H1 (cell line): ENCODE measurements around the gene NELFCD. TPM values are rescaled to one million over a fixed set of nuclear protein-coding genes. Genes with fewer than 3 reads are reported as not detected.

Source experiments
- CTCF ChIA-PET: fragments of 300-600 bp; sonication (Branson Sonifier 250); formaldehyde crosslinking; loops from one replicate; lab custom pipeline; 2021; ENCODE audit not compliant: partially characterized antibody; lab: Charles Lee
- POLR2A ChIA-PET: fragments of 300-600 bp; sonication (Branson Sonifier 250); formaldehyde crosslinking; loops from one replicate; lab custom pipeline; 2021; ENCODE audit warnings: inconsistent platforms; ENCODE audit not compliant: partially characterized antibody; lab: Charles Lee
- DNase-seq, 2 experiments: peaks; one replicate each; pipeline versions ENCODE4 v3.0.0 to v3.0.0-alpha.2; 2010 to 2022; ENCODE audit warnings: low spot score in 2 of 2, low read depth in 1 of 2, mixed read lengths in 1 of 2
- FAIRE-seq: peaks from 2 replicates; lab custom pipeline; 2011; peaks lifted over from hg19 to GRCh38; lab: Jason Lieb, UNC
- H2AFZ ChIP-seq: 2 replicates; pipeline ENCODE4 v1.8.1; 2012; ENCODE audit warnings: low read length, inconsistent platforms
- H2AK5ac ChIP-seq: 2 replicates; pipeline ENCODE4 v1.6.1; 2013; ENCODE audit warnings: low read depth, low read length
- H2BK120ac ChIP-seq: replicated peaks from 2 replicates; pipeline ENCODE3; 2013; ENCODE audit warnings: low read depth, low read length, inconsistent platforms
- H2BK12ac ChIP-seq: 2 replicates; pipeline ENCODE4 v1.6.1; 2013; ENCODE audit warnings: low read depth, low read length
- H2BK15ac ChIP-seq: 2 replicates; pipeline ENCODE4 v1.6.1; 2013; ENCODE audit warnings: low read length
- H2BK20ac ChIP-seq: 2 replicates; pipeline ENCODE4 v1.6.1; 2013; ENCODE audit warnings: low read length
- H2BK5ac ChIP-seq: 2 replicates; pipeline ENCODE4 v1.6.1; 2013; ENCODE audit warnings: low read depth, low read length
- H3K14ac ChIP-seq: 2 replicates; pipeline ENCODE4 v1.6.1; 2013; ENCODE audit warnings: inconsistent platforms; ENCODE audit not compliant: insufficient read length
- H3K18ac ChIP-seq: 2 replicates; pipeline ENCODE4 v1.6.1; 2013; ENCODE audit warnings: low read length; ENCODE audit errors: extremely low read depth
- H3K23ac ChIP-seq: 2 replicates; pipeline ENCODE4 v1.6.1; 2013; ENCODE audit warnings: inconsistent platforms; ENCODE audit not compliant: insufficient read length
- H3K23me2 ChIP-seq: 2 replicates; pipeline ENCODE4 v1.6.1; 2013; ENCODE audit warnings: low read depth, low read length
- H3K27ac ChIP-seq: 2 replicates; pipeline ENCODE4 v1.6.1; 2011; ENCODE audit warnings: low read depth, low read length, inconsistent platforms
- H3K27me3 ChIP-seq, 4 experiments: replicated peaks in 1 of 4; 1 replicate in 1 of 4; 2 replicates in 3 of 4; pipeline versions ENCODE4 v1.6.1 to v1.8.1; 2011 to 2013; ENCODE audit warnings: low read length in 3 of 4, mild to moderate bottlenecking in 3 of 4, inconsistent platforms in 2 of 4, mixed read lengths in 2 of 4, moderate library complexity in 1 of 4; ENCODE audit not compliant: control insufficient read depth in 3 of 4, insufficient read depth in 3 of 4; ENCODE audit errors: extremely low read depth in 1 of 4
- H3K36me3 ChIP-seq, 4 experiments: 2 replicates each; pipeline versions ENCODE4 v1.6.1 to v1.8.1; 2011 to 2013; ENCODE audit warnings: mild to moderate bottlenecking in 4 of 4, low read length in 3 of 4, moderate library complexity in 2 of 4, control low read depth in 1 of 4, inconsistent platforms in 1 of 4; ENCODE audit not compliant: insufficient read depth in 4 of 4, control insufficient read depth in 2 of 4
- H3K4ac ChIP-seq: replicated peaks from 2 replicates; pipeline ENCODE3; 2013; ENCODE audit warnings: low read length, low read depth, mixed read lengths, inconsistent platforms; ENCODE audit not compliant: insufficient read length
- H3K4me1 ChIP-seq, 4 experiments: replicated peaks in 1 of 4; 1 replicate in 1 of 4; 2 replicates in 3 of 4; pipeline versions ENCODE4 v1.6.1 to v1.8.1; 2011 to 2013; ENCODE audit warnings: low read length in 3 of 4, inconsistent platforms in 2 of 4, mixed read lengths in 1 of 4; ENCODE audit not compliant: insufficient read depth in 4 of 4, control insufficient read depth in 3 of 4
- H3K4me2 ChIP-seq, 2 experiments: 2 replicates each; pipeline versions ENCODE4 v1.6.1 to v1.8.1; 2011 to 2013; ENCODE audit warnings: low read depth in 2 of 2, low read length in 2 of 2, control low read depth in 1 of 2, inconsistent platforms in 1 of 2, mild to moderate bottlenecking in 1 of 2; ENCODE audit not compliant: insufficient read depth in 1 of 2
- H3K4me3 ChIP-seq, 4 experiments: fragments of 200-600, 300-600 bp in 1 of 4; sonication (generic), shearing (Covaris generic), sonication (Bioruptor Twin) in 1 of 4; 2 replicates each; pipeline versions ENCODE4 v1.5.1 to v1.8.1; 2011 to 2016; ENCODE audit warnings: low read length in 4 of 4, low read depth in 3 of 4, control low read depth in 2 of 4, inconsistent platforms in 2 of 4, mild to moderate bottlenecking in 2 of 4, mixed read lengths in 1 of 4, moderate library complexity in 1 of 4; ENCODE audit not compliant: insufficient read depth in 2 of 4; ENCODE audit errors: extremely low read depth in 1 of 4
- H3K56ac ChIP-seq: replicated peaks from 2 replicates; pipeline ENCODE3; 2013; ENCODE audit warnings: low read depth, mild to moderate bottlenecking, mixed read lengths, low read length, inconsistent platforms; ENCODE audit not compliant: insufficient read length
- H3K79me1 ChIP-seq: 2 replicates; pipeline ENCODE4 v1.6.1; 2013; ENCODE audit warnings: low read depth, low read length, control low read depth
- H3K79me2 ChIP-seq, 2 experiments: 2 replicates each; pipeline versions ENCODE4 v1.6.1 to v1.8.1; 2012 to 2013; ENCODE audit warnings: low read length in 2 of 2, mild to moderate bottlenecking in 2 of 2, inconsistent platforms in 1 of 2; ENCODE audit not compliant: insufficient read depth in 2 of 2, control insufficient read depth in 1 of 2
- H3K9ac ChIP-seq, 4 experiments: replicated peaks in 1 of 4; 1 replicate in 1 of 4; 2 replicates in 3 of 4; pipeline versions ENCODE4 v1.6.1 to v1.8.1; 2011 to 2013; ENCODE audit warnings: low read depth in 3 of 4, low read length in 3 of 4, control low read depth in 2 of 4, mild to moderate bottlenecking in 2 of 4, moderate library complexity in 2 of 4, inconsistent platforms in 1 of 4; ENCODE audit errors: extremely low read depth in 1 of 4
- H3K9me3 ChIP-seq, 2 experiments: 2 replicates each; pipeline versions ENCODE4 v1.6.1 to v1.8.1; 2012 to 2013; ENCODE audit warnings: mild to moderate bottlenecking in 2 of 2, moderate library complexity in 2 of 2, control low read depth in 1 of 2, inconsistent platforms in 1 of 2, low read depth in 1 of 2, low read length in 1 of 2, mixed read lengths in 1 of 2; ENCODE audit not compliant: insufficient read depth in 2 of 2
- H4K20me1 ChIP-seq, 2 experiments: replicated peaks in 1 of 2; 2 replicates each; pipeline versions ENCODE3 to v1.8.1; 2011 to 2013; ENCODE audit warnings: inconsistent platforms in 2 of 2, low read length in 2 of 2, mild to moderate bottlenecking in 1 of 2; ENCODE audit not compliant: insufficient read depth in 2 of 2, control insufficient read depth in 1 of 2
- H4K5ac ChIP-seq: 2 replicates; pipeline ENCODE4 v1.6.1; 2013; ENCODE audit warnings: low read length, low read depth, mixed read lengths, inconsistent platforms; ENCODE audit not compliant: insufficient read length
- H4K8ac ChIP-seq: 2 replicates; pipeline ENCODE4 v1.8.0; 2013; ENCODE audit warnings: mild to moderate bottlenecking, moderate library complexity, low read length, inconsistent platforms; ENCODE audit not compliant: insufficient read depth; ENCODE audit errors: extremely low read depth
- H4K91ac ChIP-seq: replicated peaks from 2 replicates; pipeline ENCODE3; 2013; ENCODE audit warnings: low read length, mixed read lengths, inconsistent platforms; ENCODE audit not compliant: insufficient read length
- GTF2F1 ChIP-seq: IDR thresholded peaks from 2 replicates; pipeline ENCODE4 v1.6.1; 2012; ENCODE audit warnings: low read depth, low read length, improper control_type of control experiment, borderline replicate concordance
- WGBS, 2 experiments: shearing (Covaris generic) in 1 of 2; methylation state at CpG; one replicate each; pipeline versions ENCODE4 v1.1.6 to v1.1.7; 2013 to 2015; ENCODE audit warnings: low lambda C conversion rate in 2 of 2, mixed read lengths in 2 of 2, inconsistent platforms in 1 of 2, low coverage in 1 of 2, missing lambda C conversion rate in 1 of 2; ENCODE audit not compliant: insufficient replicate concordance in 2 of 2, insufficient coverage in 1 of 2, insufficient read length in 1 of 2; ENCODE audit errors: extremely low coverage in 1 of 2, missing lambda C conversion rate in 1 of 2; 5-methylcytosine and 5-hydroxymethylcytosine counted together
- polyA plus RNA-seq, 7 experiments: library from polyadenylated mRNA; depleted of rRNA in 3 of 7; stranded (reverse) in 5 of 7; unstranded in 2 of 7; fragments of >200 nt in 5 of 7; fragments of 200-250 nt in 2 of 7; gene quantifications; 1 replicate in 5 of 7; 2 replicates in 1 of 7; 4 replicates in 1 of 7; pipeline versions ENCODE4 v1.2.1 to v1.2.3, GENCODE V29; 2011 to 2013; ENCODE audit warnings: missing spikeins in 2 of 7, mixed read lengths in 2 of 7
- total RNA-seq: library from RNA; stranded (reverse); fragmentation: NEBNext Ultra II Directional; extraction: Animal tissue kit (Norgen Biotek cat#: 25700); gene quantifications from 2 replicates; pipeline ENCODE4 v1.2.1, GENCODE V29; 2021

The NELFCD gene
- total and polyA plus RNA-seq, 2 of the 8 experiments (the other 6 are each of a cell fraction or from before 2014, with no cell fraction given) = 35.5 to 59.6 TPM

DNA sequence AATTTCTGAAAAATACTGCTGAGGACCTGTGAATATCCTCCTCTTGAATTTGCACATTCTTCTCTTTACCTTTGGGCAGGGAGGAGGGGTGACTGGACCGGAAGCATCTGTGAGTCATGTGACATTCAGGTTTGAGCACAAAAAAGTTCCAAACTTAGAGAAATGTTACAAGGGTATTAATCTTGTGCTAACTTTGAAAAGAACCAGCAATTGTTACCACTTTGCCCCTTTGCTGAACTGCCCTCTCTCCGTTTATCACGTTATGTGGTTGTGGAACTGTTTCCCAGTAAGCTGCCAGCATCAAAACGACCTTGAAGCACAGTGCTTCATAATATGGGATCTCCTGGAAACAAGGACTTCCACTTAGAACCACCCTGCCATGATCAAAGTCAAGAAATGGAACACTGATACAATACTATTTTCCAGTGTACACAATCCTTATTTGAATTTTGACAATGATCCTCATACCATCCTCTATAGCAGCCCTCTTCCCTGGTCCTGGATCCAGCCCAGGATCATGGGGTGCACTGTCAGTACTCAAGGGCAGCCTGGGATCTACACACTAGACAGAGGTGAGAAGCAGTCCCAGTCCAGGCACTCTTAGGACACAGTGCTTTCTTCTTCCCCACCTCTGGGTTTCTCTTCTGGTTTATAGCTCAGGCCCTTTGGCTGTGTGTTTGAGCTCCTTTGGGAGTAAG is 35.9 kb downstream of the NELFCD start:
- POLR2A ChIA-PET = interaction anchor here (1.0 to 1.7 kb wide), 2 partner anchors 15 to 36 kb away, joined by 3 to 7 read pairs; partner anchors contain the start of genes ATP5F1E and NELFCD
- Histone ChIP-seq H2BK120ac (no peak overlapping the region), H3K9me3 (no peaks in the 10 kb centered on the region), H3K9ac (no peak overlapping the region), H2AK5ac (no peak overlapping the region), H3K23ac (no peak overlapping the region), H3K18ac (no peak overlapping the region), H3K4me3 (no peak overlapping the region), H2BK20ac (no peak overlapping the region), H2BK12ac (no peak overlapping the region), H3K79me2 (no peaks in the 10 kb centered on the region), H3K27me3 (no peaks in the 10 kb centered on the region; a peak in 3 of 7 replicates), H3K4me2 (no peak overlapping the region), H3K23me2 (no peaks in the 10 kb centered on the region), H2BK15ac (no peak overlapping the region), H4K20me1 (no peaks in the 10 kb centered on the region), H2BK5ac (no peak overlapping the region), H3K14ac (no peak overlapping the region), H3K79me1 (no peaks in the 10 kb centered on the region), H3K4me1 (no peaks in the 10 kb centered on the region), H4K8ac (no peak overlapping the region), H3K36me3 (no peaks in the 10 kb centered on the region), H3K27ac (no peak overlapping the region), H3K4ac (no peak overlapping the region), H4K91ac (no peak overlapping the region), H3K56ac (no peak overlapping the region), H4K5ac (no peak overlapping the region), H2AFZ (no peak overlapping the region)
- no peak for DNase-seq
- CTCF ChIA-PET = interaction anchor here (0.9 to 2.6 kb wide), 4 partner anchors 20 to 368 kb away, joined by 3 to 9 read pairs (median 4); no protein-coding TSS in a partner anchor
- TF ChIP-seq GTF2F1 = no peak
- WGBS, 2 experiments = 81% methylated on average over 4 of the region's 4 CpGs; no CpG with 5 or more reads in 1 of the 2 experiments
- FAIRE-seq = no peak
